WTC11 (cell line): ENCODE results near the gene SRRM2.

ENCODE experiments used
- CTCF ChIP-seq: fragments of 200-600 bp; IDR thresholded peaks from 2 replicates; pipeline ENCODE4 v1.8.0; 2022; ENCODE audit warnings: antibody characterized with exemption
- ESRRA ChIP-seq: sonication (generic); formaldehyde crosslinking; IDR thresholded peaks from 2 replicates; pipeline ENCODE4 v1.8.1; 2022; ENCODE audit warnings: mild to moderate bottlenecking, missing genetic modification reagents, borderline replicate concordance
- NFE2L1 ChIP-seq: sonication (generic); formaldehyde crosslinking; IDR thresholded peaks from 2 replicates; pipeline ENCODE4 v1.8.1; 2023; ENCODE audit warnings: missing genetic modification reagents
- NR2C2 ChIP-seq: sonication (generic); formaldehyde crosslinking; IDR thresholded peaks from 2 replicates; pipeline ENCODE4 v1.8.0; 2022; ENCODE audit warnings: mild to moderate bottlenecking, missing genetic modification reagents
- NR3C1 ChIP-seq: sonication (generic); formaldehyde crosslinking; conservative IDR thresholded peaks from 2 replicates; pipeline ENCODE4 v1.8.1; 2023; ENCODE audit warnings: low read depth, mild to moderate bottlenecking, missing genetic modification reagents
- SP1 ChIP-seq: sonication (generic); formaldehyde crosslinking; conservative IDR thresholded peaks from 2 replicates; pipeline ENCODE4 v1.8.1; 2022; ENCODE audit warnings: missing genetic modification reagents
- ZNF263 ChIP-seq: sonication (generic); formaldehyde crosslinking; IDR thresholded peaks from 2 replicates; pipeline ENCODE4 v1.8.1; 2022; ENCODE audit warnings: low read depth, mild to moderate bottlenecking, moderate library complexity, missing genetic modification reagents
- TF ChIP-seq, protein P1 (sequence below): sonication (generic); formaldehyde crosslinking; IDR thresholded peaks from 2 replicates; pipeline ENCODE4 v1.8.1; 2023; ENCODE audit warnings: mild to moderate bottlenecking, missing genetic modification reagents, moderate library complexity
- TF ChIP-seq, protein P2 (sequence below): sonication (generic); formaldehyde crosslinking; IDR thresholded peaks from 2 replicates; pipeline ENCODE4 v1.8.0; 2022; ENCODE audit warnings: mild to moderate bottlenecking, missing genetic modification reagents

GRCh38 chr16:2745961-2746360, 6.5 kb upstream of the SRRM2 start:
- TF ChIP-seq, protein P1, sequence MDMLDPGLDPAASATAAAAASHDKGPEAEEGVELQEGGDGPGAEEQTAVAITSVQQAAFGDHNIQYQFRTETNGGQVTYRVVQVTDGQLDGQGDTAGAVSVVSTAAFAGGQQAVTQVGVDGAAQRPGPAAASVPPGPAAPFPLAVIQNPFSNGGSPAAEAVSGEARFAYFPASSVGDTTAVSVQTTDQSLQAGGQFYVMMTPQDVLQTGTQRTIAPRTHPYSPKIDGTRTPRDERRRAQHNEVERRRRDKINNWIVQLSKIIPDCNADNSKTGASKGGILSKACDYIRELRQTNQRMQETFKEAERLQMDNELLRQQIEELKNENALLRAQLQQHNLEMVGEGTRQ (CRISPR knock-in tag), result no peak
- TF ChIP-seq CTCF, result no peak
- TF ChIP-seq ZNF263, result no peak
- TF ChIP-seq SP1 (CRISPR knock-in tag), result no peak
- TF ChIP-seq NR2C2 (CRISPR knock-in tag), result no peak
- TF ChIP-seq NR3C1 (CRISPR knock-in tag), result no peak
- TF ChIP-seq, protein P2, sequence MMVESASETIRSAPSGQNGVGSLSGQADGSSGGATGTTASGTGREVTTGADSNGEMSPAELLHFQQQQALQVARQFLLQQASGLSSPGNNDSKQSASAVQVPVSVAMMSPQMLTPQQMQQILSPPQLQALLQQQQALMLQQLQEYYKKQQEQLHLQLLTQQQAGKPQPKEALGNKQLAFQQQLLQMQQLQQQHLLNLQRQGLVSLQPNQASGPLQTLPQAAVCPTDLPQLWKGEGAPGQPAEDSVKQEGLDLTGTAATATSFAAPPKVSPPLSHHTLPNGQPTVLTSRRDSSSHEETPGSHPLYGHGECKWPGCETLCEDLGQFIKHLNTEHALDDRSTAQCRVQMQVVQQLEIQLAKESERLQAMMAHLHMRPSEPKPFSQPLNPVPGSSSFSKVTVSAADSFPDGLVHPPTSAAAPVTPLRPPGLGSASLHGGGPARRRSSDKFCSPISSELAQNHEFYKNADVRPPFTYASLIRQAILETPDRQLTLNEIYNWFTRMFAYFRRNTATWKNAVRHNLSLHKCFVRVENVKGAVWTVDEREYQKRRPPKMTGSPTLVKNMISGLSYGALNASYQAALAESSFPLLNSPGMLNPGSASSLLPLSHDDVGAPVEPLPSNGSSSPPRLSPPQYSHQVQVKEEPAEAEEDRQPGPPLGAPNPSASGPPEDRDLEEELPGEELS, result no peak
- TF ChIP-seq NFE2L1 (CRISPR knock-in tag), result no peak
- no peak for TF ChIP-seq ESRRA (CRISPR knock-in tag)
